K562 (cell line): ENCODE data around the gene DYRK2. TPM values are rescaled to one million over a fixed set of nuclear protein-coding genes. Genes with fewer than 3 reads are reported as not detected.

ENCODE experiments used
- CBFA2T2 ChIP-seq: fragments of 450-650 bp; conservative IDR thresholded peaks from 2 replicates; pipeline ENCODE4 v1.6.1; 2017; ENCODE audit warnings: mild to moderate bottlenecking
- DNMT1 ChIP-seq: fragments of 450-650 bp; IDR thresholded peaks from 2 replicates; pipeline ENCODE4 v1.6.1; 2016; ENCODE audit warnings: antibody characterized with exemption, mild to moderate bottlenecking
- DPF2 ChIP-seq: fragments of 450-650 bp; IDR thresholded peaks from 2 replicates; pipeline ENCODE4 v1.6.1; 2016
- EGR1 ChIP-seq: fragments of 450-650 bp; conservative IDR thresholded peaks from 2 replicates; pipeline ENCODE4 v1.6.1; 2017; ENCODE audit warnings: mild to moderate bottlenecking
- GATA2 ChIP-seq: sonication (generic); formaldehyde crosslinking; IDR thresholded peaks from 2 replicates; pipeline ENCODE4 v1.4.0; 2020; ENCODE audit warnings: mild to moderate bottlenecking, missing genetic modification reagents
- JUN ChIP-seq, 2 experiments: sonication (generic) in 1 of 2; formaldehyde crosslinking in 1 of 2; IDR thresholded peaks; 2 replicates each; pipeline versions ENCODE4 v1.6.1 to v1.8.0; 2012 to 2022; ENCODE audit warnings: borderline replicate concordance in 2 of 2, mild to moderate bottlenecking in 2 of 2, improper control_type of control experiment in 1 of 2, low read depth in 1 of 2, low read length in 1 of 2, missing genetic modification reagents in 1 of 2
- KDM1A ChIP-seq, 2 experiments: fragments of 450-650 bp; IDR thresholded peaks; 2 replicates each; pipeline ENCODE4 v1.6.1; 2016; ENCODE audit warnings: mild to moderate bottlenecking in 2 of 2
- RBBP5 ChIP-seq: fragments of 200-600 bp; sonication (generic); IDR thresholded peaks from 2 replicates; pipeline ENCODE4 v1.6.1; 2012; ENCODE audit warnings: borderline replicate concordance, mild to moderate bottlenecking, low read length, control low read depth, inconsistent platforms; ENCODE audit not compliant: insufficient read depth, poor library complexity, severe bottlenecking
- SMARCA4 ChIP-seq: fragments of 450-650 bp; IDR thresholded peaks from 2 replicates; pipeline ENCODE4 v1.6.1; 2016
- SMARCE1 ChIP-seq: fragments of 450-650 bp; IDR thresholded peaks from 2 replicates; pipeline ENCODE4 v1.7.1; 2016; ENCODE audit warnings: mild to moderate bottlenecking
- SOX6 ChIP-seq: fragments of 450-650 bp; IDR thresholded peaks from 2 replicates; pipeline ENCODE4 v1.6.1; 2014; ENCODE audit warnings: mild to moderate bottlenecking
- SRSF1 ChIP-seq: fragments of 200-400 bp; formaldehyde crosslinking; IDR thresholded peaks from 2 replicates; pipeline ENCODE4 v1.6.1; 2017; ENCODE audit warnings: mild to moderate bottlenecking, low read depth, low read length, moderate library complexity
- TCF3 ChIP-seq: sonication (generic); formaldehyde crosslinking; IDR thresholded peaks from 2 replicates; pipeline ENCODE4 v1.4.0; 2020; ENCODE audit warnings: mild to moderate bottlenecking, missing genetic modification reagents
- YBX1 ChIP-seq: fragments of 450-650 bp; IDR thresholded peaks from 2 replicates; pipeline ENCODE4 v1.7.1; 2016; ENCODE audit warnings: mild to moderate bottlenecking
- polyA plus RNA-seq, 8 experiments: library from polyadenylated mRNA; depleted of rRNA in 4 of 8; stranded (reverse) in 5 of 8; unstranded in 3 of 8; fragments of >200 nt; fragmentation: Nextera tagmentation in 2 of 8; fragmentation: Illumina TruSeq in 1 of 8; extraction: Ambion mirVana in 2 of 8; extraction: Trizol in 1 of 8; gene quantifications; 2 replicates each; pipeline versions ENCODE4 v1.2.1 to v1.2.3, GENCODE V29; 2011 to 2014; ENCODE audit warnings: inconsistent platforms in 1 of 8, missing spikeins in 1 of 8
- total RNA-seq, 7 experiments: library from RNA; depleted of rRNA in 6 of 7; stranded (reverse); fragments of >200 nt in 6 of 7; fragmentation: Illumina TruSeq in 2 of 7; extraction: Trizol in 2 of 7; gene quantifications; 2 replicates each; pipeline versions ENCODE4 v1.2.1 to v1.2.3, GENCODE V29; 2011 to 2021; ENCODE audit warnings: low replicate concordance in 1 of 7
- TF ChIP-seq, protein P1 (sequence below), 2 experiments: fragments of 450-650 bp in 1 of 2; sonication (generic) in 1 of 2; formaldehyde crosslinking; conservative IDR thresholded peaks; 2 replicates each; pipeline versions ENCODE4 v1.4.0 to v1.8.1; 2020 to 2022; ENCODE audit warnings: mild to moderate bottlenecking in 1 of 2, missing genetic modification reagents in 1 of 2
- TF ChIP-seq, protein P2 (sequence below): fragments of 450-650 bp; conservative IDR thresholded peaks from 2 replicates; pipeline ENCODE4 v1.6.1; 2016; ENCODE audit warnings: missing genetic modification characterization, low read depth, mild to moderate bottlenecking, control low read depth, missing compliant biosample characterization
- TF ChIP-seq, protein P3 (sequence below), 2 experiments: fragments of 450-650 bp in 1 of 2; sonication (generic) in 1 of 2; formaldehyde crosslinking in 1 of 2; IDR thresholded peaks in 1 of 2; conservative IDR thresholded peaks in 1 of 2; 2 replicates each; pipeline versions ENCODE4 v1.6.1 to v1.8.1; 2016 to 2023; ENCODE audit warnings: mild to moderate bottlenecking in 2 of 2, moderate library complexity in 2 of 2, inconsistent platforms in 1 of 2, missing genetic modification reagents in 1 of 2
- TF ChIP-seq, protein P4 (sequence below): fragments of 200-800 bp; sonication (Bioruptor generic); IDR thresholded peaks from 2 replicates; pipeline ENCODE4 v1.6.1; 2017; ENCODE audit warnings: missing genetic modification characterization, missing compliant biosample characterization
- TF ChIP-seq, protein P5 (sequence below): fragments of 450-650 bp; IDR thresholded peaks from 2 replicates; pipeline ENCODE4 v1.7.0; 2016; ENCODE audit warnings: borderline replicate concordance
- TF ChIP-seq, protein P6 (sequence below): IDR thresholded peaks from 2 replicates; pipeline ENCODE4 v1.6.1; 2011; ENCODE audit not compliant: insufficient read length; ENCODE audit errors: extremely low read depth

The DYRK2 gene
- total and polyA plus RNA-seq, 9 of the 15 experiments (the other 6 are each of a cell fraction or from before 2014, with no cell fraction given): 1.7 to 15.4 (median 8.4) TPM

DNA sequence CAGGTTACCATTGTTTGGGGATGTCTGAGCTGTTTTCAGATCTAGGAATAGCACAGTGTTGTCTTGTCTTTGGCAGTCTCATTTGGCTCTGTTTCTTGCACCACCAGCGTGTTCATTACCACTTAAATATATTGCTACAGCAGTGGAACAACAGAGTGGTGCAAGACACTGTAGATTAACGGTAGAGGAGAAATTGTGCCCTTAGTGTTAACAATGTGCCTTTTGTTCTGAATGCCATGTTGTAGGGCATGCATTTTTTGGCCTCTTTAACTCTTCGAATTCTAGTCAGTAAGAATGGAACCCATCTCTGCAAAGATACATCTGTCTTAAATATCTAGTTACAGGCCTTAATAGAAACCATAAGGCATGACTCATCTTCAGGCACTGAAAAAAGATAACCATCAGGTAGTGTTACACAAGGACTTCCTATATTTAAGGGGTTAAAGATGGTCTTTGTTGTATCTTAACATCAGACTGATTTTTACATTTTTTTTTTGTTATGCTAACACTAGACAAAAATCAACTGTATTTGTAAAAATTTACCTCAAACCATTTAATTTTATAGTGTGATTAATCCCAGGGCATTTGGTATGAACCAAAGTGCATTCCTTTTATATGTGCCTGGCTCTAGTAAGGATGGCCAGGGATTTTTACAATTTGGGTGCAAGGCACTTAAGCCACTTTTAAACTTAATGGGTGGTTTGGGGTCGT, 12.9 kb downstream of the DYRK2 start (continued):
- TF ChIP-seq EGR1 (no peak), DNMT1 (no peak), SRSF1 (no peak), CBFA2T2 (no peak), TCF3 (no peak), KDM1A (IDR thresholded peaks at IDR 0.05) (no peak), GATA2 (0 out of 2 replicates have a peak, but pooled peaks have one; percentile 21), SMARCA4 (peak; percentile 43; the same call in 1 of the 2 replicates), SOX6 (peak; percentile 49; the same call in 1 of the 2 replicates), YBX1 (no peak), JUN (IDR thresholded peaks at IDR 0.05; ENCODE audit: borderline replicate concordance, low read depth, low read length) (peak; percentile 71), JUN (CRISPR knock-in tag; IDR thresholded peaks at IDR 0.05; ENCODE audit: borderline replicate concordance) (no peak), DPF2 (peak; percentile 60; the same call in 1 of the 2 replicates), SMARCE1 (peak; percentile 62; the same call in 1 of the 2 replicates), RBBP5 (no peak)
- TF ChIP-seq, protein P1, sequence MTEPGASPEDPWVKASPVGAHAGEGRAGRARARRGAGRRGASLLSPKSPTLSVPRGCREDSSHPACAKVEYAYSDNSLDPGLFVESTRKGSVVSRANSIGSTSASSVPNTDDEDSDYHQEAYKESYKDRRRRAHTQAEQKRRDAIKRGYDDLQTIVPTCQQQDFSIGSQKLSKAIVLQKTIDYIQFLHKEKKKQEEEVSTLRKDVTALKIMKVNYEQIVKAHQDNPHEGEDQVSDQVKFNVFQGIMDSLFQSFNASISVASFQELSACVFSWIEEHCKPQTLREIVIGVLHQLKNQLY (CRISPR knock-in tag; conservative IDR thresholded peaks at IDR 0.05): no peak
- TF ChIP-seq, protein P2, sequence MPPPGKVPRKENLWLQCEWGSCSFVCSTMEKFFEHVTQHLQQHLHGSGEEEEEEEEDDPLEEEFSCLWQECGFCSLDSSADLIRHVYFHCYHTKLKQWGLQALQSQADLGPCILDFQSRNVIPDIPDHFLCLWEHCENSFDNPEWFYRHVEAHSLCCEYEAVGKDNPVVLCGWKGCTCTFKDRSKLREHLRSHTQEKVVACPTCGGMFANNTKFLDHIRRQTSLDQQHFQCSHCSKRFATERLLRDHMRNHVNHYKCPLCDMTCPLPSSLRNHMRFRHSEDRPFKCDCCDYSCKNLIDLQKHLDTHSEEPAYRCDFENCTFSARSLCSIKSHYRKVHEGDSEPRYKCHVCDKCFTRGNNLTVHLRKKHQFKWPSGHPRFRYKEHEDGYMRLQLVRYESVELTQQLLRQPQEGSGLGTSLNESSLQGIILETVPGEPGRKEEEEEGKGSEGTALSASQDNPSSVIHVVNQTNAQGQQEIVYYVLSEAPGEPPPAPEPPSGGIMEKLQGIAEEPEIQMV (tag): no peak
- TF ChIP-seq, protein P3, sequence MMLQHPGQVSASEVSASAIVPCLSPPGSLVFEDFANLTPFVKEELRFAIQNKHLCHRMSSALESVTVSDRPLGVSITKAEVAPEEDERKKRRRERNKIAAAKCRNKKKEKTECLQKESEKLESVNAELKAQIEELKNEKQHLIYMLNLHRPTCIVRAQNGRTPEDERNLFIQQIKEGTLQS (IDR thresholded peaks at IDR 0.05): peak; percentile 82
- TF ChIP-seq, protein P3 (CRISPR knock-in tag; conservative IDR thresholded peaks at IDR 0.05): no peak
- TF ChIP-seq, protein P4, sequence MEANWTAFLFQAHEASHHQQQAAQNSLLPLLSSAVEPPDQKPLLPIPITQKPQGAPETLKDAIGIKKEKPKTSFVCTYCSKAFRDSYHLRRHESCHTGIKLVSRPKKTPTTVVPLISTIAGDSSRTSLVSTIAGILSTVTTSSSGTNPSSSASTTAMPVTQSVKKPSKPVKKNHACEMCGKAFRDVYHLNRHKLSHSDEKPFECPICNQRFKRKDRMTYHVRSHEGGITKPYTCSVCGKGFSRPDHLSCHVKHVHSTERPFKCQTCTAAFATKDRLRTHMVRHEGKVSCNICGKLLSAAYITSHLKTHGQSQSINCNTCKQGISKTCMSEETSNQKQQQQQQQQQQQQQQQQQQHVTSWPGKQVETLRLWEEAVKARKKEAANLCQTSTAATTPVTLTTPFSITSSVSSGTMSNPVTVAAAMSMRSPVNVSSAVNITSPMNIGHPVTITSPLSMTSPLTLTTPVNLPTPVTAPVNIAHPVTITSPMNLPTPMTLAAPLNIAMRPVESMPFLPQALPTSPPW (CRISPR knock-in tag): no peak
- TF ChIP-seq, protein P5, sequence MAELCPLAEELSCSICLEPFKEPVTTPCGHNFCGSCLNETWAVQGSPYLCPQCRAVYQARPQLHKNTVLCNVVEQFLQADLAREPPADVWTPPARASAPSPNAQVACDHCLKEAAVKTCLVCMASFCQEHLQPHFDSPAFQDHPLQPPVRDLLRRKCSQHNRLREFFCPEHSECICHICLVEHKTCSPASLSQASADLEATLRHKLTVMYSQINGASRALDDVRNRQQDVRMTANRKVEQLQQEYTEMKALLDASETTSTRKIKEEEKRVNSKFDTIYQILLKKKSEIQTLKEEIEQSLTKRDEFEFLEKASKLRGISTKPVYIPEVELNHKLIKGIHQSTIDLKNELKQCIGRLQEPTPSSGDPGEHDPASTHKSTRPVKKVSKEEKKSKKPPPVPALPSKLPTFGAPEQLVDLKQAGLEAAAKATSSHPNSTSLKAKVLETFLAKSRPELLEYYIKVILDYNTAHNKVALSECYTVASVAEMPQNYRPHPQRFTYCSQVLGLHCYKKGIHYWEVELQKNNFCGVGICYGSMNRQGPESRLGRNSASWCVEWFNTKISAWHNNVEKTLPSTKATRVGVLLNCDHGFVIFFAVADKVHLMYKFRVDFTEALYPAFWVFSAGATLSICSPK: no peak
- TF ChIP-seq, protein P6, sequence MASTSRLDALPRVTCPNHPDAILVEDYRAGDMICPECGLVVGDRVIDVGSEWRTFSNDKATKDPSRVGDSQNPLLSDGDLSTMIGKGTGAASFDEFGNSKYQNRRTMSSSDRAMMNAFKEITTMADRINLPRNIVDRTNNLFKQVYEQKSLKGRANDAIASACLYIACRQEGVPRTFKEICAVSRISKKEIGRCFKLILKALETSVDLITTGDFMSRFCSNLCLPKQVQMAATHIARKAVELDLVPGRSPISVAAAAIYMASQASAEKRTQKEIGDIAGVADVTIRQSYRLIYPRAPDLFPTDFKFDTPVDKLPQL: no peak
